ENCODE measurements around the gene PILRB.
"Not testable (repeated sequence)": the region's sequence is repeated elsewhere in the genome, so short reads cannot be mapped to it uniquely, and the experiment has no call there.

DNA sequence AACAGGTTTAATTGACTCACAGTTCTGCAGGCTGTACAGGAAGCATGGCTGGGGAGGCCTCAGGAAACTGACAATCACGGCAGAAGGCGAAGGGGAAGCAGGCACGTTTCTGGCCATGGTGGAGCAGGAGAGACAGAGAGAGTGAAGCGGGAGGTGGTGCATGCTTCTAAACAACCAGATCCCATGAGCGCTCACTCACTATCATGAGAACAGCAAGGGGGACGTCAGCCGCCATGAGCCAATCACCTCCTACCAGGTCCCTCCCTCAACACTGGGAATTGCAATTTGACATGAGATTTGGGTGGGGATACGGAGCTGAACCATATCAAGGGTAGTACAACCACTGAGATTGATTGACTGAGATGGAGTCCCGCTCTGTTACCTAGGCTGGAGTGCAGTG is 32.2 kb upstream of the PILRB start:
- TF ChIP-seq, protein P1, sequence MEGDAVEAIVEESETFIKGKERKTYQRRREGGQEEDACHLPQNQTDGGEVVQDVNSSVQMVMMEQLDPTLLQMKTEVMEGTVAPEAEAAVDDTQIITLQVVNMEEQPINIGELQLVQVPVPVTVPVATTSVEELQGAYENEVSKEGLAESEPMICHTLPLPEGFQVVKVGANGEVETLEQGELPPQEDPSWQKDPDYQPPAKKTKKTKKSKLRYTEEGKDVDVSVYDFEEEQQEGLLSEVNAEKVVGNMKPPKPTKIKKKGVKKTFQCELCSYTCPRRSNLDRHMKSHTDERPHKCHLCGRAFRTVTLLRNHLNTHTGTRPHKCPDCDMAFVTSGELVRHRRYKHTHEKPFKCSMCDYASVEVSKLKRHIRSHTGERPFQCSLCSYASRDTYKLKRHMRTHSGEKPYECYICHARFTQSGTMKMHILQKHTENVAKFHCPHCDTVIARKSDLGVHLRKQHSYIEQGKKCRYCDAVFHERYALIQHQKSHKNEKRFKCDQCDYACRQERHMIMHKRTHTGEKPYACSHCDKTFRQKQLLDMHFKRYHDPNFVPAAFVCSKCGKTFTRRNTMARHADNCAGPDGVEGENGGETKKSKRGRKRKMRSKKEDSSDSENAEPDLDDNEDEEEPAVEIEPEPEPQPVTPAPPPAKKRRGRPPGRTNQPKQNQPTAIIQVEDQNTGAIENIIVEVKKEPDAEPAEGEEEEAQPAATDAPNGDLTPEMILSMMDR (IDR thresholded peaks at IDR 0.05): not testable (repeated sequence)
- TF ChIP-seq POLR2A (IDR thresholded peaks at IDR 0.05): not testable (repeated sequence)

Measured in adrenal gland (tissue), 5 donors.